Measurements from ENCODE around the gene RBX1.

DNA sequence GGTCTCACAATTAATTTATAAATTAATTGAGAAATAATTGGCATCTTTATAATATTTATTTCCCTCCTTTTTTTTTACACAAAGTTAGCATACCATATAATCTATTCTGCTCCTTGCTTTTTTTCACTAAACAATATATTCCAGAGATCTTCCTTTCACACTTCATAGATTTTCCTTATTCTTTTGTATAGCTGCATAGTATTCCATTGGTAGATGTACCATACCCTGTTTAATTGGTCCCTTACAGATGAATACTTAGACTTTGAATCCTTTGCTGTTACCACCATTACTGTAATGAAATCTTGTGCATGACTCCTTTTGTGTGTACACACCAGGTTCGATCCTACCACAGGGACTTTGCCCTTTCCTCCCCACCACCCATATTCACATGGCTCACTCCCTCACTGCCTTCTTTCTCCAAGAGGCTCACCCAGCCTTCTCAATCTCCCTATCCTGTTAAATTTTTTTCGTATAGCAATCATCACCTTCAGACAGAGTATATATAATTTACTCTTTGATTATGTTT lies 48.9 kb downstream of the RBX1 start:
- TF ChIP-seq NFIC (IDR thresholded peaks at IDR 0.05) (no peak), FOXM1 (IDR thresholded peaks at IDR 0.05; ENCODE audit: borderline replicate concordance, low read depth) (no peak), CEBPB (IDR thresholded peaks at IDR 0.05) (no peak), CREB1 (IDR thresholded peaks at IDR 0.05; ENCODE audit: low read depth) (no peak), RAD21 (IDR thresholded peaks at IDR 0.05; ENCODE audit: low read depth) (no peak), TEAD4 (IDR thresholded peaks at IDR 0.05) (no peak), EP300 (IDR thresholded peaks at IDR 0.05; ENCODE audit: borderline replicate concordance) (no peak), REST (IDR thresholded peaks at IDR 0.05; ENCODE audit: low read depth) (no peak), TAF1 (IDR thresholded peaks at IDR 0.05; ENCODE audit: low read depth) (no peak), YY1 (IDR thresholded peaks at IDR 0.05; ENCODE audit: low read depth) (no peak), TCF12 (IDR thresholded peaks at IDR 0.05; ENCODE audit: low read depth) (no peak), ZBTB7A (IDR thresholded peaks at IDR 0.05; ENCODE audit: low read depth) (no peak)
- TF ChIP-seq, protein P1, sequence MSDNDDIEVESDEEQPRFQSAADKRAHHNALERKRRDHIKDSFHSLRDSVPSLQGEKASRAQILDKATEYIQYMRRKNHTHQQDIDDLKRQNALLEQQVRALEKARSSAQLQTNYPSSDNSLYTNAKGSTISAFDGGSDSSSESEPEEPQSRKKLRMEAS (IDR thresholded peaks at IDR 0.05): no peak
